ENCODE results near the gene LSM7. TPM values are rescaled to one million over a fixed set of nuclear protein-coding genes. Genes with fewer than 3 reads are reported as not detected.

The LSM7 gene
- total and polyA plus RNA-seq, 11 donors, result 33.8 to 213 (median 47.7) TPM

- H3K9me3 ChIP-seq, result no peaks in the 10 kb centered on the region
- H3K4me1 ChIP-seq, result peaks cover 5 to 63% (median 46%) of the 10 kb centered on the region in 12 donors
- no peak for TF ChIP-seq CTCF (IDR thresholded peaks at IDR 0.05)
- TF ChIP-seq POLR2A (IDR thresholded peaks at IDR 0.05), result no peak
- no peak overlapping the region for H3K4me3 ChIP-seq
- intact Hi-C loops (cut with DNase I), result no loop called here
- ATAC-seq (no peak), DNase-seq (no peak)
- no peaks in the 10 kb centered on the region for H3K27me3 ChIP-seq
- peaks cover 0 to 4% (median 0%) of the 10 kb centered on the region in 9 donors for H3K36me3 ChIP-seq
- WGBS, 4 donors, result 77 to 82% (median 79%) methylated on average over 20 of the region's 20 CpGs
- no peak overlapping the region for H3K27ac ChIP-seq
These were observed 2.4 kb upstream of the LSM7 start for GRCh38 chr19:2330632-2331284.

- peaks cover 0 to 6% (median 0%) of the 10 kb centered on the region in 9 donors for H3K36me3 ChIP-seq
- no peak for DNase-seq
- ATAC-seq, result no peak
- intact Hi-C loops (cut with DNase I), result no loop called here
- H3K27ac ChIP-seq, result no peak overlapping the region
- 73 to 84% (median 83%) methylated on average over 10 of the region's 10 CpGs for WGBS, 4 donors
- H3K4me3 ChIP-seq, result no peak overlapping the region
- H3K9me3 ChIP-seq, result no peaks in the 10 kb centered on the region
- TF ChIP-seq CTCF (IDR thresholded peaks at IDR 0.05), result no peak
- no peak for TF ChIP-seq POLR2A (IDR thresholded peaks at IDR 0.05)
- peaks cover 5 to 63% (median 46%) of the 10 kb centered on the region in 12 donors for H3K4me1 ChIP-seq
- no peaks in the 10 kb centered on the region for H3K27me3 ChIP-seq
These were observed 1.9 kb upstream of the LSM7 start for GRCh38 chr19:2330255-2330631.

- no peak for DNase-seq
- peak overlapping the region in 1 of 12 donors; percentile 87 for H3K27ac ChIP-seq
- peaks cover 0 to 13% (median under 1%) of the 10 kb centered on the region in 9 donors for H3K36me3 ChIP-seq
- intact Hi-C loops (cut with DNase I), result loop anchor here in 2 of 10 donors (5.0 kb wide), 2 partner anchors 177 to 312 kb away; partner anchors contain the start of genes AP3D1 (in 1 of the 2) and BTBD2 (in 1 of the 2)
- H3K27me3 ChIP-seq, result no peaks in the 10 kb centered on the region
- no peak for TF ChIP-seq POLR2A (IDR thresholded peaks at IDR 0.05)
- TF ChIP-seq CTCF (IDR thresholded peaks at IDR 0.05), result no peak
- 57 to 68% (median 61%) methylated on average over 13 of the region's 13 CpGs for WGBS, 4 donors
- ATAC-seq, result no peak
- no peaks in the 10 kb centered on the region for H3K9me3 ChIP-seq
- H3K4me1 ChIP-seq, result peaks cover 5 to 63% (median 46%) of the 10 kb centered on the region in 12 donors
- peak overlapping the region; percentile 73 to 100 (median 98) for H3K4me3 ChIP-seq
These were observed 1.1 kb upstream of the LSM7 start for GRCh38 chr19:2329501-2329916.

- no peaks in the 10 kb centered on the region for H3K9me3 ChIP-seq
- peak in 1 of 4 donors; percentile 4 for ATAC-seq
- H3K4me1 ChIP-seq, result peaks cover 5 to 63% (median 46%) of the 10 kb centered on the region in 12 donors
- 1 to 3% (median 2%) methylated on average over 8 to 16 of the region's 16 CpGs for WGBS, 4 donors
- H3K27ac ChIP-seq, result peak overlapping the region in 9 of 12 donors; percentile 65 to 90 (median 81)
- H3K4me3 ChIP-seq, result peak overlapping the region; percentile 73 to 100 (median 98)
- DNase-seq, result no peak
- TF ChIP-seq POLR2A (IDR thresholded peaks at IDR 0.05) (no peak), CTCF (IDR thresholded peaks at IDR 0.05) (no peak)
- intact Hi-C loops (cut with DNase I), result loop anchor here in 2 of 10 donors (5.0 kb wide), 2 partner anchors 177 to 312 kb away; partner anchors contain the start of genes AP3D1 (in 1 of the 2) and BTBD2 (in 1 of the 2)
- no peaks in the 10 kb centered on the region for H3K27me3 ChIP-seq
- H3K36me3 ChIP-seq, result peaks cover 0 to 17% (median 5%) of the 10 kb centered on the region in 9 donors
These were observed 728 bp upstream of the LSM7 start for GRCh38 chr19:2329149-2329478.
